ENCODE measurements around the gene TMSB15B. TPM values are rescaled to one million over a fixed set of nuclear protein-coding genes. Genes with fewer than 3 reads are reported as not detected.
"Not testable (repeated sequence)": the region's sequence is repeated elsewhere in the genome, so short reads cannot be mapped to it uniquely, and the experiment has no call there.

The TMSB15B gene
- total RNA-seq, 1 experiment from 2014 or later, result 12.8 TPM

GRCh38 chrX:103949506-103949905 lies 12.9 kb upstream of the TMSB15B start:
- Histone ChIP-seq H3K27ac (ENCODE audit: low read depth, low read length, poor library complexity, severe bottlenecking) (no peak overlapping the region), H3K4me1 (ENCODE audit: insufficient read depth, low read length, poor library complexity, severe bottlenecking) (no peaks in the 10 kb centered on the region), H3K9me3 (ENCODE audit: low read depth, low read length, poor library complexity, severe bottlenecking) (no peaks in the 10 kb centered on the region), H3K27me3 (replicated peaks; ENCODE audit: insufficient read depth, low read depth, low read length, poor library complexity) (no peaks in the 10 kb centered on the region), H3K4me3 (ENCODE audit: low read depth, low read length, poor library complexity, severe bottlenecking) (no peak overlapping the region), H3K36me3 (ENCODE audit: insufficient read depth, low read length, poor library complexity, severe bottlenecking) (no peaks in the 10 kb centered on the region)
- intact Hi-C loops (cut with micrococcal nuclease; ENCODE audit: unreplicated experiment), result no loop called here
- no peak for DNase-seq (ENCODE audit: low spot score)
- BruUV-seq (replicated peaks), result no TSS peak
- ChIA-PET CTCF (no interaction called here), POLR2A (ENCODE audit: low non-redundant PET) (no interaction called here)
- TF ChIP-seq CTCF (conservative IDR thresholded peaks at IDR 0.05; ENCODE audit: low read depth, low read length) (no peak), EZH2 (IDR thresholded peaks at IDR 0.05; ENCODE audit: borderline replicate concordance, low read depth, low read length, poor library complexity, severe bottlenecking) (no peak)

- DNase-seq (ENCODE audit: low spot score), result no peak
- TF ChIP-seq CTCF (conservative IDR thresholded peaks at IDR 0.05; ENCODE audit: low read depth, low read length) (no peak), EZH2 (IDR thresholded peaks at IDR 0.05; ENCODE audit: borderline replicate concordance, low read depth, low read length, poor library complexity, severe bottlenecking) (no peak)
- Histone ChIP-seq H3K36me3 (ENCODE audit: insufficient read depth, low read length, poor library complexity, severe bottlenecking) (no peaks in the 10 kb centered on the region), H3K4me1 (ENCODE audit: insufficient read depth, low read length, poor library complexity, severe bottlenecking) (no peaks in the 10 kb centered on the region), H3K27me3 (replicated peaks; ENCODE audit: insufficient read depth, low read depth, low read length, poor library complexity) (no peaks in the 10 kb centered on the region), H3K27ac (ENCODE audit: low read depth, low read length, poor library complexity, severe bottlenecking) (no peak overlapping the region), H3K4me3 (ENCODE audit: low read depth, low read length, poor library complexity, severe bottlenecking) (no peak overlapping the region), H3K9me3 (ENCODE audit: low read depth, low read length, poor library complexity, severe bottlenecking) (no peaks in the 10 kb centered on the region)
- no TSS peak for BruUV-seq (replicated peaks)
- CTCF ChIA-PET, result no interaction called here
- POLR2A ChIA-PET (ENCODE audit: low non-redundant PET), result interaction anchor here (0.6 kb wide), 1 partner anchor 153 kb away, joined by 7 read pairs; no protein-coding TSS in a partner anchor
- intact Hi-C loops (cut with micrococcal nuclease; ENCODE audit: unreplicated experiment), result no loop called here
Observed at GRCh38 chrX:103953353-103953752, 9.1 kb upstream of the TMSB15B start.

- TF ChIP-seq CTCF (conservative IDR thresholded peaks at IDR 0.05; ENCODE audit: low read depth, low read length), result no peak
- no peak for TF ChIP-seq EZH2 (IDR thresholded peaks at IDR 0.05; ENCODE audit: borderline replicate concordance, low read depth, low read length, poor library complexity, severe bottlenecking)
- no TSS peak for BruUV-seq (replicated peaks)
- ChIA-PET CTCF (no interaction called here), POLR2A (ENCODE audit: low non-redundant PET) (no interaction called here)
- DNase-seq (ENCODE audit: low spot score), result no peak
- no peak overlapping the region for H3K27ac ChIP-seq (ENCODE audit: low read depth, low read length, poor library complexity, severe bottlenecking)
- H3K36me3 ChIP-seq (ENCODE audit: insufficient read depth, low read length, poor library complexity, severe bottlenecking), result no peaks in the 10 kb centered on the region
- H3K9me3 ChIP-seq (ENCODE audit: low read depth, low read length, poor library complexity, severe bottlenecking), result no peaks in the 10 kb centered on the region
- no peaks in the 10 kb centered on the region for H3K27me3 ChIP-seq (replicated peaks; ENCODE audit: insufficient read depth, low read depth, low read length, poor library complexity)
- intact Hi-C loops (cut with micrococcal nuclease; ENCODE audit: unreplicated experiment), result no loop called here
- no peak overlapping the region for H3K4me3 ChIP-seq (ENCODE audit: low read depth, low read length, poor library complexity, severe bottlenecking)
- H3K4me1 ChIP-seq (ENCODE audit: insufficient read depth, low read length, poor library complexity, severe bottlenecking), result no peaks in the 10 kb centered on the region
Observed at GRCh38 chrX:103954259-103954658, 8.2 kb upstream of the TMSB15B start.

- intact Hi-C loops (cut with micrococcal nuclease; ENCODE audit: unreplicated experiment); POLR2A ChIA-PET (ENCODE audit: low non-redundant PET); H3K36me3 ChIP-seq (ENCODE audit: insufficient read depth, low read length, poor library complexity, severe bottlenecking); BruUV-seq (replicated peaks); DNase-seq (ENCODE audit: low spot score); CTCF ChIA-PET; H3K9me3 ChIP-seq (ENCODE audit: low read depth, low read length, poor library complexity, severe bottlenecking); H3K27ac ChIP-seq (ENCODE audit: low read depth, low read length, poor library complexity, severe bottlenecking); H3K4me3 ChIP-seq (ENCODE audit: low read depth, low read length, poor library complexity, severe bottlenecking); H3K27me3 ChIP-seq (replicated peaks; ENCODE audit: insufficient read depth, low read depth, low read length, poor library complexity); H3K4me1 ChIP-seq (ENCODE audit: insufficient read depth, low read length, poor library complexity, severe bottlenecking): not testable (repeated sequence)
Observed at GRCh38 chrX:103960599-103960998, 1.8 kb upstream of the TMSB15B start.

GRCh38 chrX:103983508-103983907 lies 21.1 kb downstream of the TMSB15B start:
- H3K36me3 ChIP-seq (ENCODE audit: insufficient read depth, low read length, poor library complexity, severe bottlenecking); CTCF ChIA-PET; intact Hi-C loops (cut with micrococcal nuclease; ENCODE audit: unreplicated experiment); H3K27ac ChIP-seq (ENCODE audit: low read depth, low read length, poor library complexity, severe bottlenecking); H3K9me3 ChIP-seq (ENCODE audit: low read depth, low read length, poor library complexity, severe bottlenecking); H3K27me3 ChIP-seq (replicated peaks; ENCODE audit: insufficient read depth, low read depth, low read length, poor library complexity); BruUV-seq (replicated peaks); H3K4me1 ChIP-seq (ENCODE audit: insufficient read depth, low read length, poor library complexity, severe bottlenecking); DNase-seq (ENCODE audit: low spot score); POLR2A ChIA-PET (ENCODE audit: low non-redundant PET); H3K4me3 ChIP-seq (ENCODE audit: low read depth, low read length, poor library complexity, severe bottlenecking): not testable (repeated sequence)

All from A673 (cell line).